SK-N-SH treated with all-trans-retinoic acid at 6 μM for 48 hours (cell line): Measurements from ENCODE around the gene STAMBPL1.
"Not testable (repeated sequence)": the region's sequence is repeated elsewhere in the genome, so short reads cannot be mapped to it uniquely, and the experiment has no call there.

Experiments
- ATAC-seq: fragments of 200-7000 bp; cut with Tn5 transposase; 3 replicates; pipeline ENCODE4 v1.9.1; 2020; ENCODE audit warnings: mild to moderate bottlenecking, moderate library complexity
- CSDC2 ChIP-seq: fragments of 250-450 bp; sonication (Bioruptor Pico); IDR thresholded peaks from 2 replicates; pipeline ENCODE4 v1.5.0; 2020; ENCODE audit warnings: mild to moderate bottlenecking, moderate library complexity
- CSRNP3 ChIP-seq: fragments of 250-450 bp; sonication (Bioruptor Pico); IDR thresholded peaks from 2 replicates; pipeline ENCODE4 v1.5.1; 2021; ENCODE audit warnings: mild to moderate bottlenecking, moderate library complexity
- GLIS3 ChIP-seq: fragments of 250-450 bp; sonication (Bioruptor Pico); IDR thresholded peaks from 2 replicates; pipeline ENCODE4 v1.5.0; 2020; ENCODE audit warnings: mild to moderate bottlenecking, moderate library complexity
- ISL1 ChIP-seq: fragments of 250-450 bp; sonication (Bioruptor Pico); IDR thresholded peaks from 2 replicates; pipeline ENCODE4 v2.1.2; 2022; ENCODE audit warnings: mild to moderate bottlenecking, moderate library complexity
- OSR1 ChIP-seq: fragments of 250-450 bp; sonication (Bioruptor Pico); IDR thresholded peaks from 2 replicates; pipeline ENCODE4 v1.8.0; 2022; ENCODE audit warnings: moderate library complexity, mild to moderate bottlenecking, inconsistent platforms
- PATZ1 ChIP-seq: fragments of 250-450 bp; sonication (Bioruptor Pico); IDR thresholded peaks from 2 replicates; pipeline ENCODE4 v1.8.0; 2020; ENCODE audit warnings: mild to moderate bottlenecking, moderate library complexity, borderline replicate concordance
- POU6F1 ChIP-seq: fragments of 250-450 bp; sonication (Bioruptor Pico); IDR thresholded peaks from 2 replicates; pipeline ENCODE4 v1.8.0; 2021; ENCODE audit warnings: low read depth, mild to moderate bottlenecking, moderate library complexity, borderline replicate concordance
- PPARA ChIP-seq: fragments of 250-450 bp; sonication (Bioruptor Pico); IDR thresholded peaks from 2 replicates; pipeline ENCODE4 v1.5.0; 2020; ENCODE audit warnings: mild to moderate bottlenecking, borderline replicate concordance
- RARB ChIP-seq: fragments of 250-450 bp; sonication (Bioruptor Pico); IDR thresholded peaks from 2 replicates; pipeline ENCODE4 v1.8.0; 2021; ENCODE audit warnings: mild to moderate bottlenecking, moderate library complexity
- TCF4 ChIP-seq: fragments of 250-450 bp; sonication (Bioruptor Pico); IDR thresholded peaks from 2 replicates; pipeline ENCODE4 v1.8.0; 2021; ENCODE audit warnings: mild to moderate bottlenecking, moderate library complexity, borderline replicate concordance
- TOX ChIP-seq: fragments of 250-450 bp; sonication (Bioruptor Pico); IDR thresholded peaks from 2 replicates; pipeline ENCODE4 v1.8.0; 2021; ENCODE audit warnings: mild to moderate bottlenecking, moderate library complexity, borderline replicate concordance
- TSHZ2 ChIP-seq: fragments of 250-450 bp; sonication (Bioruptor Pico); IDR thresholded peaks from 2 replicates; pipeline ENCODE4 v1.5.0; 2020; ENCODE audit warnings: mild to moderate bottlenecking, moderate library complexity
- ZC3H10 ChIP-seq: fragments of 250-450 bp; sonication (Bioruptor Pico); IDR thresholded peaks from 2 replicates; pipeline ENCODE4 v1.5.1; 2021; ENCODE audit warnings: mild to moderate bottlenecking, moderate library complexity
- ZFP3 ChIP-seq: fragments of 250-450 bp; sonication (Bioruptor Pico); IDR thresholded peaks from 2 replicates; pipeline ENCODE4 v1.5.0; 2020; ENCODE audit warnings: mild to moderate bottlenecking, moderate library complexity
- ZFP30 ChIP-seq: fragments of 450-650 bp; formaldehyde crosslinking; IDR thresholded peaks from 2 replicates; pipeline ENCODE4 v1.5.0; 2022; ENCODE audit warnings: mild to moderate bottlenecking, moderate library complexity

The STAMBPL1 gene

GRCh38 chr10:88835096-88835909, 44.7 kb upstream of the STAMBPL1 start (continued):
- no peak for TF ChIP-seq TOX (CRISPR knock-in tag)
- TF ChIP-seq, all 23 proteins: peak for 0

GRCh38 chr10:88835910-88836221, 44.2 kb upstream of the STAMBPL1 start:
- TF ChIP-seq RARB (CRISPR knock-in tag) (no peak), POU6F1 (CRISPR knock-in tag) (no peak), CSRNP3 (CRISPR knock-in tag) (no peak), CSDC2 (CRISPR knock-in tag) (no peak), ZC3H10 (CRISPR knock-in tag) (no peak), TSHZ2 (CRISPR knock-in tag) (no peak), ZFP30 (no peak), GLIS3 (CRISPR knock-in tag) (no peak), OSR1 (no peak)
- peak; percentile 50 for ATAC-seq

- ATAC-seq, result not testable (repeated sequence)
These were observed 42.4 kb upstream of the STAMBPL1 start for GRCh38 chr10:88837632-88838031.

GRCh38 chr10:88838766-88839350, 41.2 kb upstream of the STAMBPL1 start:
- no peak for ATAC-seq
- no peak for TF ChIP-seq PATZ1 (CRISPR knock-in tag)

- TF ChIP-seq TCF4 (CRISPR knock-in tag), result no peak
- TF ChIP-seq ZFP3 (CRISPR knock-in tag), result no peak
- TF ChIP-seq PATZ1 (CRISPR knock-in tag), result no peak
- no peak for TF ChIP-seq ISL1 (CRISPR knock-in tag)
- no peak for TF ChIP-seq ZC3H10 (CRISPR knock-in tag)
- TF ChIP-seq TOX (CRISPR knock-in tag), result no peak
- TF ChIP-seq POU6F1 (CRISPR knock-in tag), result no peak
- TF ChIP-seq TSHZ2 (CRISPR knock-in tag), result no peak
- no peak for TF ChIP-seq CSDC2 (CRISPR knock-in tag)
- TF ChIP-seq CSRNP3 (CRISPR knock-in tag), result no peak
- TF ChIP-seq OSR1, result no peak
- no peak for TF ChIP-seq PPARA
- no peak for ATAC-seq
These were observed 39.9 kb upstream of the STAMBPL1 start for GRCh38 chr10:88840104-88840503.
